ENCODE measurements around the gene OR2K2.

DNA sequence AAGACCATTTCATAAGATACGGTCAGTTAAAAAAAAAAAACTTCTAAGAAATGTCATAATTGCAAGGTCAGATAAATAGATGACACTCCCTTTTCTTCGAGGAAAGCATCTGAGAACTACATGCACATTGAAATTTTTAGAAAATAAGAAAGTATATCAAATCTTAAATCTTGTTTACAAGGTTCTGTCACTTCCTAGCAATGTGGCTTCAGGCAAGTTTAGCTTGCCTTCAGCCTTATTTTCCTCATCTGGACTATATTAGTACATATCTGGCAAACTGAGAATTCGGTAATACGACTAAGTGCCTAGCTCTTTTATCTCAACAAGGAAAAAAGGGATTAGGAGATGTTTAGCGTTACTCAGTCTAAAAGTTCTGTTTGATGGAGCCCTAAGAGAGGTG, 32.5 kb upstream of the OR2K2 start:
- TF ChIP-seq TAF1 (IDR thresholded peaks at IDR 0.05; ENCODE audit: low read depth) (no peak), EGR1 (IDR thresholded peaks at IDR 0.05) (no peak), RAD21 (IDR thresholded peaks at IDR 0.05; ENCODE audit: low read depth) (no peak), YY1 (IDR thresholded peaks at IDR 0.05; ENCODE audit: low read depth) (no peak), EP300 (IDR thresholded peaks at IDR 0.05; ENCODE audit: borderline replicate concordance) (no peak), CEBPB (IDR thresholded peaks at IDR 0.05) (no peak)
- TF ChIP-seq, protein P1, sequence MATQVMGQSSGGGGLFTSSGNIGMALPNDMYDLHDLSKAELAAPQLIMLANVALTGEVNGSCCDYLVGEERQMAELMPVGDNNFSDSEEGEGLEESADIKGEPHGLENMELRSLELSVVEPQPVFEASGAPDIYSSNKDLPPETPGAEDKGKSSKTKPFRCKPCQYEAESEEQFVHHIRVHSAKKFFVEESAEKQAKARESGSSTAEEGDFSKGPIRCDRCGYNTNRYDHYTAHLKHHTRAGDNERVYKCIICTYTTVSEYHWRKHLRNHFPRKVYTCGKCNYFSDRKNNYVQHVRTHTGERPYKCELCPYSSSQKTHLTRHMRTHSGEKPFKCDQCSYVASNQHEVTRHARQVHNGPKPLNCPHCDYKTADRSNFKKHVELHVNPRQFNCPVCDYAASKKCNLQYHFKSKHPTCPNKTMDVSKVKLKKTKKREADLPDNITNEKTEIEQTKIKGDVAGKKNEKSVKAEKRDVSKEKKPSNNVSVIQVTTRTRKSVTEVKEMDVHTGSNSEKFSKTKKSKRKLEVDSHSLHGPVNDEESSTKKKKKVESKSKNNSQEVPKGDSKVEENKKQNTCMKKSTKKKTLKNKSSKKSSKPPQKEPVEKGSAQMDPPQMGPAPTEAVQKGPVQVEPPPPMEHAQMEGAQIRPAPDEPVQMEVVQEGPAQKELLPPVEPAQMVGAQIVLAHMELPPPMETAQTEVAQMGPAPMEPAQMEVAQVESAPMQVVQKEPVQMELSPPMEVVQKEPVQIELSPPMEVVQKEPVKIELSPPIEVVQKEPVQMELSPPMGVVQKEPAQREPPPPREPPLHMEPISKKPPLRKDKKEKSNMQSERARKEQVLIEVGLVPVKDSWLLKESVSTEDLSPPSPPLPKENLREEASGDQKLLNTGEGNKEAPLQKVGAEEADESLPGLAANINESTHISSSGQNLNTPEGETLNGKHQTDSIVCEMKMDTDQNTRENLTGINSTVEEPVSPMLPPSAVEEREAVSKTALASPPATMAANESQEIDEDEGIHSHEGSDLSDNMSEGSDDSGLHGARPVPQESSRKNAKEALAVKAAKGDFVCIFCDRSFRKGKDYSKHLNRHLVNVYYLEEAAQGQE (IDR thresholded peaks at IDR 0.05; ENCODE audit: low read depth): no peak
